Measurements from ENCODE around the gene TSHZ2. TPM values are rescaled to one million over a fixed set of nuclear protein-coding genes. Genes with fewer than 3 reads are reported as not detected.

Gene TSHZ2
- total RNA-seq, 4 donors from 2014 or later = 1.0 to 3.5 (median 2.8) TPM

GRCh38 chr20:52937591-52938100 lies 34.5 kb upstream of the TSHZ2 start:
- intact Hi-C loops (cut with DNase I; ENCODE audit: low total_unique reads) = no loop called here
- Histone ChIP-seq H3K9me3 (no peaks in the 10 kb centered on the region), H3K4me3 (no peak overlapping the region), H3K27ac (no peak overlapping the region), H3K27me3 (no peaks in the 10 kb centered on the region), H3K4me1 (no peaks in the 10 kb centered on the region), H3K36me3 (no peaks in the 10 kb centered on the region)
- in situ Hi-C loops (cut with MboI; ENCODE audit: low sequenced_read_pairs in 4 of 4) = no loop called here
- no peak for ATAC-seq
- no peak for DNase-seq
- TF ChIP-seq POLR2A (IDR thresholded peaks at IDR 0.05) = no peak
- TF ChIP-seq, protein P1, sequence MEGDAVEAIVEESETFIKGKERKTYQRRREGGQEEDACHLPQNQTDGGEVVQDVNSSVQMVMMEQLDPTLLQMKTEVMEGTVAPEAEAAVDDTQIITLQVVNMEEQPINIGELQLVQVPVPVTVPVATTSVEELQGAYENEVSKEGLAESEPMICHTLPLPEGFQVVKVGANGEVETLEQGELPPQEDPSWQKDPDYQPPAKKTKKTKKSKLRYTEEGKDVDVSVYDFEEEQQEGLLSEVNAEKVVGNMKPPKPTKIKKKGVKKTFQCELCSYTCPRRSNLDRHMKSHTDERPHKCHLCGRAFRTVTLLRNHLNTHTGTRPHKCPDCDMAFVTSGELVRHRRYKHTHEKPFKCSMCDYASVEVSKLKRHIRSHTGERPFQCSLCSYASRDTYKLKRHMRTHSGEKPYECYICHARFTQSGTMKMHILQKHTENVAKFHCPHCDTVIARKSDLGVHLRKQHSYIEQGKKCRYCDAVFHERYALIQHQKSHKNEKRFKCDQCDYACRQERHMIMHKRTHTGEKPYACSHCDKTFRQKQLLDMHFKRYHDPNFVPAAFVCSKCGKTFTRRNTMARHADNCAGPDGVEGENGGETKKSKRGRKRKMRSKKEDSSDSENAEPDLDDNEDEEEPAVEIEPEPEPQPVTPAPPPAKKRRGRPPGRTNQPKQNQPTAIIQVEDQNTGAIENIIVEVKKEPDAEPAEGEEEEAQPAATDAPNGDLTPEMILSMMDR (IDR thresholded peaks at IDR 0.05 in 4 of 5, conservative IDR thresholded peaks at IDR 0.05 in 1 of 5) = no peak

DNA sequence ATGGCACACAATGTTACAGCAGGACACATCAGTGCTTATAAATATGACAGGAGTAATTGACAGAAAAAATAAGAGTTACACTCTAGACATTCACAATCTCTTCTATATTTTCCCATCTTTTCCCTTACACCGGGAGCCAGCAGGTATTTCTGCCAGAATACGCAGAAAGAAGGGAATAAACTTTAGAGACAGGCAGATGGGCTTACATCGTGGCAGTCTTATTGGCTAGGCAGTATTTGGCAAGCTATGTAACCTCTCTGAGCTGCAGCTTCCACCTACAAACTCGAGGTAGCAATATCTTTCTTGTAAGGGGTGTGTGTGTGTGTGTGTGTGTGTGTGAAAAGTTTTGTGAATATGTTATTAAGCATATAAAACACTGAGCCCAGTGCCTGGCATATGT lies 33.0 kb upstream of the TSHZ2 start:
- ATAC-seq = no peak
- H3K4me3 ChIP-seq = no peak overlapping the region
- no peaks in the 10 kb centered on the region for H3K9me3 ChIP-seq
- DNase-seq = no peak
- in situ Hi-C loops (cut with MboI; ENCODE audit: low sequenced_read_pairs in 4 of 4) (no loop called here), intact Hi-C loops (cut with DNase I; ENCODE audit: low total_unique reads) (no loop called here)
- H3K36me3 ChIP-seq = no peaks in the 10 kb centered on the region
- H3K27me3 ChIP-seq = no peaks in the 10 kb centered on the region
- H3K27ac ChIP-seq = no peak overlapping the region
- no peaks in the 10 kb centered on the region for H3K4me1 ChIP-seq
- TF ChIP-seq, protein P1 (IDR thresholded peaks at IDR 0.05 in 4 of 5, conservative IDR thresholded peaks at IDR 0.05 in 1 of 5) = no peak
- no peak for TF ChIP-seq POLR2A (IDR thresholded peaks at IDR 0.05)

- intact Hi-C loops (cut with DNase I; ENCODE audit: low total_unique reads) = no loop called here
- H3K27me3 ChIP-seq = no peaks in the 10 kb centered on the region
- H3K9me3 ChIP-seq = no peaks in the 10 kb centered on the region
- H3K4me3 ChIP-seq = no peak overlapping the region
- no peak overlapping the region for H3K27ac ChIP-seq
- H3K4me1 ChIP-seq = no peaks in the 10 kb centered on the region
- DNase-seq (no peak), ATAC-seq (no peak)
- H3K36me3 ChIP-seq = no peaks in the 10 kb centered on the region
- in situ Hi-C loops (cut with MboI; ENCODE audit: low sequenced_read_pairs in 4 of 4) = no loop called here
- no peak for TF ChIP-seq POLR2A (IDR thresholded peaks at IDR 0.05)
- TF ChIP-seq, protein P1 (IDR thresholded peaks at IDR 0.05 in 4 of 5, conservative IDR thresholded peaks at IDR 0.05 in 1 of 5) = no peak
Measured at GRCh38 chr20:52941808-52942207, 30.4 kb upstream of the TSHZ2 start.

- TF ChIP-seq, protein P1 (IDR thresholded peaks at IDR 0.05 in 4 of 5, conservative IDR thresholded peaks at IDR 0.05 in 1 of 5) = no peak
- no peak for TF ChIP-seq POLR2A (IDR thresholded peaks at IDR 0.05)
- Histone ChIP-seq H3K4me3 (no peak overlapping the region), H3K27me3 (no peaks in the 10 kb centered on the region), H3K27ac (no peak overlapping the region), H3K9me3 (no peaks in the 10 kb centered on the region), H3K36me3 (no peaks in the 10 kb centered on the region), H3K4me1 (no peaks in the 10 kb centered on the region)
- intact Hi-C loops (cut with DNase I; ENCODE audit: low total_unique reads) = no loop called here
- in situ Hi-C loops (cut with MboI; ENCODE audit: low sequenced_read_pairs in 4 of 4) = no loop called here
- ATAC-seq (no peak), DNase-seq (no peak)
Measured at GRCh38 chr20:52943185-52943841, 28.8 kb upstream of the TSHZ2 start.

- intact Hi-C loops (cut with DNase I; ENCODE audit: low total_unique reads) (no loop called here), in situ Hi-C loops (cut with MboI; ENCODE audit: low sequenced_read_pairs in 4 of 4) (no loop called here)
- Histone ChIP-seq H3K27me3 (no peaks in the 10 kb centered on the region), H3K27ac (no peak overlapping the region), H3K9me3 (no peaks in the 10 kb centered on the region), H3K4me1 (no peaks in the 10 kb centered on the region), H3K4me3 (no peak overlapping the region), H3K36me3 (no peaks in the 10 kb centered on the region)
- ATAC-seq = no peak
- no peak for DNase-seq
- no peak for TF ChIP-seq POLR2A (IDR thresholded peaks at IDR 0.05)
- TF ChIP-seq, protein P1 (IDR thresholded peaks at IDR 0.05 in 4 of 5, conservative IDR thresholded peaks at IDR 0.05 in 1 of 5) = no peak
Measured at GRCh38 chr20:52945268-52945667, 26.9 kb upstream of the TSHZ2 start.
